HEK293 (cell line): ENCODE results near the gene MAP4K2.

Source experiments
- CTCF ChIA-PET: fragments of 350-600 bp; formaldehyde crosslinking; extraction: SDS; loops from one replicate; lab custom pipeline; 2021; ENCODE audit warnings: antibody characterized with exemption; lab: Yijun Ruan, JAX
- POLR2A ChIA-PET: fragments of 300-600 bp; formaldehyde crosslinking; extraction: SDS; loops from one replicate; lab custom pipeline; 2020; ENCODE audit warnings: antibody characterized with exemption, inconsistent platforms; lab: Yijun Ruan, JAX
- H3K27ac ChIP-seq: fragments of 200-500 bp; sonication (Bioruptor generic); 2 replicates; pipeline ENCODE4 v1.5.1; 2014; ENCODE audit warnings: low read depth, low read length, control low read depth, inconsistent platforms; ENCODE audit errors: extremely low read depth
- H3K36me3 ChIP-seq, 2 experiments: fragments of 200-500 bp in 1 of 2; sonication (Bioruptor generic) in 1 of 2; 1 replicate in 1 of 2; 2 replicates in 1 of 2; pipeline ENCODE4 v1.5.1; 2014 to 2017; ENCODE audit warnings: inconsistent platforms in 2 of 2, low read length in 2 of 2; ENCODE audit not compliant: control insufficient read depth in 2 of 2, insufficient read depth in 1 of 2
- H3K4me1 ChIP-seq: fragments of 200-500 bp; sonication (Bioruptor generic); 2 replicates; pipeline ENCODE4 v1.5.1; 2014; ENCODE audit warnings: mild to moderate bottlenecking, low read length, inconsistent platforms; ENCODE audit not compliant: control insufficient read depth, insufficient read depth
- H3K4me3 ChIP-seq: 2 replicates; pipeline ENCODE4 v1.5.1; 2011; ENCODE audit warnings: low read depth, mild to moderate bottlenecking, control low read depth, low read length, moderate library complexity
- H3K9me3 ChIP-seq: fragments of 200-500 bp; sonication (Bioruptor generic); 2 replicates; pipeline ENCODE4 v1.5.1; 2014; ENCODE audit warnings: low read depth, low read length, inconsistent platforms; ENCODE audit not compliant: control insufficient read depth, insufficient read depth
- FEZF1 ChIP-seq: fragments of 450-650 bp; formaldehyde crosslinking; IDR thresholded peaks from 2 replicates; pipeline ENCODE4 v1.5.1; 2016; ENCODE audit warnings: missing biosample characterization, missing genetic modification characterization
- GLIS2 ChIP-seq: fragments of 450-650 bp; formaldehyde crosslinking; IDR thresholded peaks from 2 replicates; pipeline ENCODE4 v1.5.1; 2016; ENCODE audit warnings: missing biosample characterization, missing genetic modification characterization
- IKZF3 ChIP-seq: fragments of 450-650 bp; IDR thresholded peaks from 2 replicates; pipeline ENCODE4 v1.5.0; 2018; ENCODE audit warnings: missing biosample characterization, mild to moderate bottlenecking, missing genetic modification characterization, moderate library complexity
- INSM2 ChIP-seq: fragments of 450-650 bp; formaldehyde crosslinking; IDR thresholded peaks from 2 replicates; pipeline ENCODE4 v1.5.1; 2016; ENCODE audit warnings: missing biosample characterization, missing genetic modification characterization
- KLF10 ChIP-seq: fragments of 450-650 bp; IDR thresholded peaks from 2 replicates; pipeline ENCODE4 v1.5.1; 2018; ENCODE audit warnings: missing biosample characterization, mild to moderate bottlenecking, missing genetic modification characterization
- KLF7 ChIP-seq: fragments of 450-650 bp; formaldehyde crosslinking; IDR thresholded peaks from 2 replicates; pipeline ENCODE4 v1.5.1; 2016; ENCODE audit warnings: missing biosample characterization, missing genetic modification characterization, borderline replicate concordance
- OVOL3 ChIP-seq: fragments of 450-650 bp; formaldehyde crosslinking; IDR thresholded peaks from 2 replicates; pipeline ENCODE4 v1.5.1; 2016; ENCODE audit warnings: missing biosample characterization, missing genetic modification characterization
- PRDM10 ChIP-seq: fragments of 450-650 bp; formaldehyde crosslinking; IDR thresholded peaks from 2 replicates; pipeline ENCODE4 v1.5.1; 2016; ENCODE audit warnings: missing biosample characterization, missing genetic modification characterization
- YY1 ChIP-seq: fragments of 450-650 bp; formaldehyde crosslinking; IDR thresholded peaks from 2 replicates; pipeline ENCODE4 v1.5.1; 2018; ENCODE audit warnings: missing biosample characterization, missing genetic modification characterization
- ZBTB1 ChIP-seq: fragments of 450-650 bp; formaldehyde crosslinking; IDR thresholded peaks from 2 replicates; pipeline ENCODE4 v1.5.1; 2016; ENCODE audit warnings: missing biosample characterization, missing genetic modification characterization
- ZBTB10 ChIP-seq: fragments of 450-650 bp; formaldehyde crosslinking; IDR thresholded peaks from 2 replicates; pipeline ENCODE4 v1.5.1; 2016; ENCODE audit warnings: missing biosample characterization, missing genetic modification characterization
- ZEB2 ChIP-seq: fragments of 450-650 bp; formaldehyde crosslinking; IDR thresholded peaks from 2 replicates; pipeline ENCODE4 v1.5.1; 2016; ENCODE audit warnings: missing biosample characterization, missing genetic modification characterization
- ZFP69B ChIP-seq: fragments of 450-650 bp; formaldehyde crosslinking; IDR thresholded peaks from 2 replicates; pipeline ENCODE4 v1.5.1; 2016; ENCODE audit warnings: missing biosample characterization, missing genetic modification characterization
- ZNF549 ChIP-seq: fragments of 450-650 bp; IDR thresholded peaks from 2 replicates; pipeline ENCODE4 v1.5.1; 2018; ENCODE audit warnings: missing biosample characterization, missing genetic modification characterization, mild to moderate bottlenecking, inconsistent platforms, moderate library complexity
- ZNF600 ChIP-seq: fragments of 450-650 bp; formaldehyde crosslinking; IDR thresholded peaks from 2 replicates; pipeline ENCODE4 v1.5.1; 2016; ENCODE audit warnings: missing biosample characterization, missing genetic modification characterization
- TF ChIP-seq, protein P1 (sequence below): fragments of 450-650 bp; formaldehyde crosslinking; conservative IDR thresholded peaks from 2 replicates; pipeline ENCODE4 v1.5.1; 2016; ENCODE audit warnings: low read depth, missing biosample characterization, missing genetic modification characterization
- TF ChIP-seq, protein P2 (sequence below): fragments of 450-650 bp; formaldehyde crosslinking; IDR thresholded peaks from 2 replicates; pipeline ENCODE4 v1.5.1; 2016; ENCODE audit warnings: missing biosample characterization, missing genetic modification characterization

Gene MAP4K2

GRCh38 chr11:64763526-64764039 lies 39.4 kb downstream of the MAP4K2 start:
- CTCF ChIA-PET = interaction anchor here (0.6 to 4.0 kb wide), 5 partner anchors 10 to 125 kb away, joined by 3 to 22 read pairs (median 4); partner anchors contain the start of gene RASGRP2
- H3K4me1 ChIP-seq = peaks cover 7% of the 10 kb centered on the region
- TF ChIP-seq YY1 (tag by site-specific recombination) = 0 out of 2 replicates have a peak, but pooled peaks have one; percentile 9
- TF ChIP-seq, protein P1, sequence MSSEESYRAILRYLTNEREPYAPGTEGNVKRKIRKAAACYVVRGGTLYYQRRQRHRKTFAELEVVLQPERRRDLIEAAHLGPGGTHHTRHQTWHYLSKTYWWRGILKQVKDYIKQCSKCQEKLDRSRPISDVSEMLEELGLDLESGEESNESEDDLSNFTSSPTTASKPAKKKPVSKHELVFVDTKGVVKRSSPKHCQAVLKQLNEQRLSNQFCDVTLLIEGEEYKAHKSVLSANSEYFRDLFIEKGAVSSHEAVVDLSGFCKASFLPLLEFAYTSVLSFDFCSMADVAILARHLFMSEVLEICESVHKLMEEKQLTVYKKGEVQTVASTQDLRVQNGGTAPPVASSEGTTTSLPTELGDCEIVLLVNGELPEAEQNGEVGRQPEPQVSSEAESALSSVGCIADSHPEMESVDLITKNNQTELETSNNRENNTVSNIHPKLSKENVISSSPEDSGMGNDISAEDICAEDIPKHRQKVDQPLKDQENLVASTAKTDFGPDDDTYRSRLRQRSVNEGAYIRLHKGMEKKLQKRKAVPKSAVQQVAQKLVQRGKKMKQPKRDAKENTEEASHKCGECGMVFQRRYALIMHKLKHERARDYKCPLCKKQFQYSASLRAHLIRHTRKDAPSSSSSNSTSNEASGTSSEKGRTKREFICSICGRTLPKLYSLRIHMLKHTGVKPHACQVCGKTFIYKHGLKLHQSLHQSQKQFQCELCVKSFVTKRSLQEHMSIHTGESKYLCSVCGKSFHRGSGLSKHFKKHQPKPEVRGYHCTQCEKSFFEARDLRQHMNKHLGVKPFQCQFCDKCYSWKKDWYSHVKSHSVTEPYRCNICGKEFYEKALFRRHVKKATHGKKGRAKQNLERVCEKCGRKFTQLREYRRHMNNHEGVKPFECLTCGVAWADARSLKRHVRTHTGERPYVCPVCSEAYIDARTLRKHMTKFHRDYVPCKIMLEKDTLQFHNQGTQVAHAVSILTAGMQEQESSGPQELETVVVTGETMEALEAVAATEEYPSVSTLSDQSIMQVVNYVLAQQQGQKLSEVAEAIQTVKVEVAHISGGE (tag by site-specific recombination) = no peak
- peak; percentile 44 for TF ChIP-seq GLIS2 (tag by site-specific recombination)
- no peak overlapping the region for H3K4me3 ChIP-seq
- no peaks in the 10 kb centered on the region for H3K9me3 ChIP-seq
- H3K27ac ChIP-seq = peak overlapping the region; percentile 18
- H3K36me3 ChIP-seq = peaks cover 0 to 68% of the 10 kb centered on the region in 2 experiments; a peak in 2 of 3 replicates
- POLR2A ChIA-PET = interaction anchor here (0.5 to 5.8 kb wide), 6 partner anchors 9 to 80 kb away, joined by 3 to 42 read pairs (median 4); partner anchors contain the start of gene SF1

- Histone ChIP-seq H3K9me3 (no peaks in the 10 kb centered on the region), H3K4me1 (peaks cover 7% of the 10 kb centered on the region), H3K4me3 (no peak overlapping the region), H3K36me3 (peaks cover 0 to 61% of the 10 kb centered on the region in 2 experiments; a peak in 2 of 3 replicates), H3K27ac (peak overlapping the region; percentile 18)
- ChIA-PET POLR2A (interaction anchor here (0.5 to 5.8 kb wide), 8 partner anchors 9 to 79 kb away, joined by 3 to 42 read pairs (median 4); partner anchors contain the start of gene SF1), CTCF (interaction anchor here (0.5 to 4.0 kb wide), 5 partner anchors 14 to 131 kb away, joined by 3 to 22 read pairs (median 3); partner anchors contain the start of gene RASGRP2)
- peak; percentile 43; the same call in 1 of the 2 replicates for TF ChIP-seq PRDM10 (tag by site-specific recombination)
- TF ChIP-seq ZNF600 (tag by site-specific recombination) = 0 out of 2 replicates have a peak, but pooled peaks have one; percentile 54
- TF ChIP-seq IKZF3 (tag by site-specific recombination) = peak; percentile 67
- TF ChIP-seq ZEB2 = peak; percentile 74
- no peak for TF ChIP-seq ZNF549 (tag by site-specific recombination)
- no peak for TF ChIP-seq OVOL3 (tag by site-specific recombination)
- TF ChIP-seq FEZF1 = peak; percentile 92
- TF ChIP-seq, protein P2, sequence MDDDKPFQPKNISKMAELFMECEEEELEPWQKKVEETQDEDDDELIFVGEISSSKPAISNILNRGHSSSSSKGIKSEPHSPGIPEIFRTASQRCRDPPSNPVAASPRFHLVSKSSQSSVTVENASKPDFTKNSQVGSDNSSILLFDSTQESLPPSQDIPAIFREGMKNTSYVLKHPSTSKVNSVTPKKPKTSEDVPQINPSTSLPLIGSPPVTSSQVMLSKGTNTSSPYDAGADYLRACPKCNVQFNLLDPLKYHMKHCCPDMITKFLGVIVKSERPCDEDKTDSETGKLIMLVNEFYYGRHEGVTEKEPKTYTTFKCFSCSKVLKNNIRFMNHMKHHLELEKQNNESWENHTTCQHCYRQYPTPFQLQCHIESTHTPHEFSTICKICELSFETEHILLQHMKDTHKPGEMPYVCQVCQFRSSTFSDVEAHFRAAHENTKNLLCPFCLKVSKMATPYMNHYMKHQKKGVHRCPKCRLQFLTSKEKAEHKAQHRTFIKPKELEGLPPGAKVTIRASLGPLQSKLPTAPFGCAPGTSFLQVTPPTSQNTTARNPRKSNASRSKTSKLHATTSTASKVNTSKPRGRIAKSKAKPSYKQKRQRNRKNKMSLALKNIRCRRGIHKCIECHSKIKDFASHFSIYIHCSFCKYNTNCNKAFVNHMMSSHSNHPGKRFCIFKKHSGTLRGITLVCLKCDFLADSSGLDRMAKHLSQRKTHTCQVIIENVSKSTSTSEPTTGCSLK (tag by site-specific recombination) = no peak
- TF ChIP-seq ZBTB10 (tag by site-specific recombination) = no peak
- TF ChIP-seq KLF10 (tag by site-specific recombination) = peak; percentile 58; the same call in 1 of the 2 replicates
- peak; percentile 95 for TF ChIP-seq INSM2 (tag by site-specific recombination)
- 0 out of 2 replicates have a peak, but pooled peaks have one; percentile 23 for TF ChIP-seq ZFP69B (tag by site-specific recombination)
- no peak for TF ChIP-seq ZBTB1 (tag by site-specific recombination)
- TF ChIP-seq KLF7 = peak; percentile 47; the same call in 1 of the 2 replicates
Observed at GRCh38 chr11:64762674-64763525, 40.1 kb downstream of the MAP4K2 start.
